ENCODE results near the gene TCIRG1.

DNA sequence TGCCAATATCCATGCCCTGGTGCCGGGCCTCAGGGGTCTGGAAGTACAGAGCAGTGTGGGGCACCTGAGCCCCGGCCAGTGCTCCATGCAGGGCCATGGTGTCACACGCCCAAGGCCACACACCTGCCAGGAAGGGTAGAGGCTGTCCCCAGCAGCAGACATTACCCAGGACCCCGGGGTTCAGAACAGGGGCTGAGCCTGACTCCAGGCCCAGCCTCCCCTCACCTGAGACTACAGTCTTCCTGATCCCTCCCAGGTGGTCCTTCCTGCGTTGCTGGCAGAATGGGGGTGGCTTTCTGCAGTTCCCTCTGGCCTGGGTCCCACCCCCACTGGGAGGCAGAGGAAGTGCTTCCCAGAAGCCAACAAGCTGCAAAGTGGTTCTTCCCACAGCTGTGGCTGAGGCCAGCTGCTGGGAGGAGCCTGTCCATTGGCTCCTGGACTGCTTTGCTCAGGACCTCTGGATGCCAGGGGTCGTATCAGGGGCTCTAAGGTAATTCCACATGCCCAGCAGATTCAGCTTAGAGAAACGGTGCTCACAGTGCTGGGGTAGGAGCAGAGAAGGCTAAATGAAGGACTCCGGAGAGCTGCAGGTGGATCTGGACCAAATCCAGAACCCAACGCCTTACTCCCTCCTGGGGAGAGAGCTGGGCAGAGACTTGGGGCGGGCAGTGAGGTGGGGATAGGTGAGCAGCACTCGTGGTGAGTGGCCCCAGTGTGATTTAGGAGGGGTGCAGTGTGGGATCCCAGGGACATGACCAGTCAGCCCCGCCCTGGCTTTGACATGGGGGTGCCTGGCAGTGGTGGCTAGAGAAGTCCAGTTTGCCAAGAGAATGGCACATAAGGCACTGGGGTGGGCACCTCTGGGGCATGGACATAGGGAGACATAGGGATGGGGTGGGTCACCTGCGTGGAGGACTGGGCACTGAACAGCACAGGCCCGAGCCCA is 12.6 kb downstream of the TCIRG1 start:
- TF ChIP-seq, protein P1, sequence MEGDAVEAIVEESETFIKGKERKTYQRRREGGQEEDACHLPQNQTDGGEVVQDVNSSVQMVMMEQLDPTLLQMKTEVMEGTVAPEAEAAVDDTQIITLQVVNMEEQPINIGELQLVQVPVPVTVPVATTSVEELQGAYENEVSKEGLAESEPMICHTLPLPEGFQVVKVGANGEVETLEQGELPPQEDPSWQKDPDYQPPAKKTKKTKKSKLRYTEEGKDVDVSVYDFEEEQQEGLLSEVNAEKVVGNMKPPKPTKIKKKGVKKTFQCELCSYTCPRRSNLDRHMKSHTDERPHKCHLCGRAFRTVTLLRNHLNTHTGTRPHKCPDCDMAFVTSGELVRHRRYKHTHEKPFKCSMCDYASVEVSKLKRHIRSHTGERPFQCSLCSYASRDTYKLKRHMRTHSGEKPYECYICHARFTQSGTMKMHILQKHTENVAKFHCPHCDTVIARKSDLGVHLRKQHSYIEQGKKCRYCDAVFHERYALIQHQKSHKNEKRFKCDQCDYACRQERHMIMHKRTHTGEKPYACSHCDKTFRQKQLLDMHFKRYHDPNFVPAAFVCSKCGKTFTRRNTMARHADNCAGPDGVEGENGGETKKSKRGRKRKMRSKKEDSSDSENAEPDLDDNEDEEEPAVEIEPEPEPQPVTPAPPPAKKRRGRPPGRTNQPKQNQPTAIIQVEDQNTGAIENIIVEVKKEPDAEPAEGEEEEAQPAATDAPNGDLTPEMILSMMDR (conservative IDR thresholded peaks at IDR 0.05; ENCODE audit: low read length): no peak
- TF ChIP-seq EZH2phosphoT487 (IDR thresholded peaks at IDR 0.05; ENCODE audit: borderline replicate concordance): no peak
